CD4-positive, CD25-positive, alpha-beta regulatory T cell (primary cell): Measurements from ENCODE around the gene STARD5. TPM values are rescaled to one million over a fixed set of nuclear protein-coding genes. Genes with fewer than 3 reads are reported as not detected.

Experiments used
- ATAC-seq, 2 donors: fragments of 150-1000 bp; cut with Tn5 transposase; one replicate each; pipeline ENCODE4 v1.10.0; 2021; ENCODE audit warnings: low read depth in 2 of 2, moderate number of reproducible peaks in 2 of 2, moderate library complexity in 1 of 2
- DNase-seq, 3 donors: peaks; one replicate each; pipeline versions ENCODE4 v3.0.0 to v3.0.0-alpha.2; 2012 to 2022; ENCODE audit warnings: mixed read lengths in 1 of 3
- H3K27ac ChIP-seq: one replicate; pipeline ENCODE4 v1.7.0; 2013; ENCODE audit warnings: mild to moderate bottlenecking, low read length; ENCODE audit not compliant: insufficient read depth, poor library complexity, severe bottlenecking
- H3K27me3 ChIP-seq: one replicate; pipeline ENCODE4 v1.7.0; 2013; ENCODE audit warnings: low read length; ENCODE audit not compliant: control insufficient read depth, insufficient read depth
- H3K36me3 ChIP-seq: one replicate; pipeline ENCODE4 v1.7.0; 2013; ENCODE audit warnings: mild to moderate bottlenecking, low read length, moderate library complexity; ENCODE audit not compliant: control insufficient read depth, insufficient read depth
- H3K4me1 ChIP-seq: 2 replicates; pipeline ENCODE4 v1.7.0; 2013; ENCODE audit warnings: mild to moderate bottlenecking, low read length; ENCODE audit not compliant: insufficient read depth, control insufficient read depth, poor library complexity, severe bottlenecking
- H3K4me3 ChIP-seq: one replicate; pipeline ENCODE4 v1.7.0; 2013; ENCODE audit warnings: low read depth, mild to moderate bottlenecking, low read length, moderate library complexity
- H3K9me3 ChIP-seq, 2 experiments: 1 replicate in 1 of 2; 2 replicates in 1 of 2; pipeline ENCODE4 v1.7.0; 2013; ENCODE audit warnings: low read length in 2 of 2, mild to moderate bottlenecking in 1 of 2, moderate library complexity in 1 of 2; ENCODE audit not compliant: control insufficient read depth in 2 of 2
- H3K27ac Mint-ChIP-seq, 3 donors: one replicate each; pipeline ENCODE4 v1.8.0; 2020 to 2022; ENCODE audit warnings: mild to moderate bottlenecking in 3 of 3, mixed read lengths in 3 of 3, moderate library complexity in 2 of 3
- H3K27me3 Mint-ChIP-seq: one replicate; pipeline ENCODE4 v1.8.0; 2022; ENCODE audit warnings: mild to moderate bottlenecking, mixed read lengths
- H3K36me3 Mint-ChIP-seq: one replicate; pipeline ENCODE4 v1.8.0; 2020; ENCODE audit warnings: mixed read lengths
- H3K4me1 Mint-ChIP-seq, 4 donors: one replicate each; pipeline ENCODE4 v1.8.0; 2020 to 2022; ENCODE audit warnings: mixed read lengths in 4 of 4, mild to moderate bottlenecking in 1 of 4
- H3K4me3 Mint-ChIP-seq, 4 donors: one replicate each; pipeline ENCODE4 v1.8.0; 2020 to 2022; ENCODE audit warnings: mild to moderate bottlenecking in 4 of 4, mixed read lengths in 4 of 4, moderate library complexity in 3 of 4
- H3K9me3 Mint-ChIP-seq, 7 donors: one replicate each; pipeline ENCODE4 v1.8.0; 2020 to 2022; ENCODE audit warnings: mixed read lengths in 7 of 7, mild to moderate bottlenecking in 3 of 7, moderate library complexity in 2 of 7
- polyA plus RNA-seq, 4 donors: library from polyadenylated mRNA; unstranded; fragments of 300-500 nt; fragmentation: Illumina TruSeq; gene quantifications; one replicate each; pipeline ENCODE4 v1.2.3, GENCODE V29; 2021
- total RNA-seq: library from RNA; stranded (reverse); gene quantifications from one replicate; pipeline ENCODE4 v1.2.3, GENCODE V29; 2022

STARD5 gene, protein sequence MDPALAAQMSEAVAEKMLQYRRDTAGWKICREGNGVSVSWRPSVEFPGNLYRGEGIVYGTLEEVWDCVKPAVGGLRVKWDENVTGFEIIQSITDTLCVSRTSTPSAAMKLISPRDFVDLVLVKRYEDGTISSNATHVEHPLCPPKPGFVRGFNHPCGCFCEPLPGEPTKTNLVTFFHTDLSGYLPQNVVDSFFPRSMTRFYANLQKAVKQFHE
- total RNA-seq (6.6 TPM), polyA plus RNA-seq (1 to 10 TPM; 4.0 to 5.0 (median 4.1) TPM)

DNA sequence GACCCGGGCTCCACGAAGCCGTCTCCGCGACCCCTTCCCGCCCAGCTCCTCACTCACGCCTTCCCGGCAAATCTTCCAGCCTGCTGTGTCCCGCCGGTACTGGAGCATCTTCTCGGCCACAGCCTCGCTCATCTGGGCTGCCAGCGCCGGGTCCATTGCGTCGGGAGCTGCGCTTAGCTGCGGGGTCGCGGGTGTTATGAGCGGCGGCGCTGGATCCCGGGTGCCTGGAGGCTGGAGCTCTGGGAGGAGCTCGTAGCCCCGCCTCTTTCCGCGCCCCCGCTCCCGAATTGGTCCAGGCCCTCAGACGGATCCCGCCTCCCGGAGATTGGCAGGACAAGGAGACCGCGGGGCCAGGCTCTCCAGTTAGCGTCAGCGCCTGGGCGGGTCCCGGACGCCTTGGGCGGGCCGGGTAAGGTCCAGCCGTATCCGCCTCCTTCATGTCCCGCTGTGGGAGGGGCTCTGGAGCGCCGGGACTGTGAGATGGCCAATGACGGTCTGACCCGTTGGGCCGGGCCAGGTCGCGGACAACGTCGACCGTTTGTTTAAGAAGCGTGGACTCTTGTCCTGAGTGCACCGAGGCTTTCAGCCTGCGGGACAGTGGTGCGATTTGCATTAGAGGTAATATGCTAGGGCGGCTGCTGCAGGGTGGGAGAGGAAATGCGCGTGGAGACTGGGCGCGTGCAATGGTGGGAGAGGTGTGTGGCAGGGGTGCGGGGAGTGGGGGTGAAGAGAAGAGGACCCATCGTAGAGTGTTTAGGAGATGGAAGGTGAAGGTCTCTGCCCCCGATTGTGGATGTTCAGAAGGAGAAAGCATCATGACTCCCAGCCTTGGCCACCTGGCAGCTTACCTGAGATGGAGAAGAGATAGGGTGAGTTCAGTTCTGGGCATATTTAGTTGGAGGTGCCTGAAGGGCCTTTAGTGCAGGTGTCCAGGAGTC, at the start of gene STARD5:
Gene STARD5, minus strand, starts transcription at position 198 of the 938 bp plus-strand sequence. Its CDS starts 42 bp downstream, at position 156.
- ATAC-seq (peak; percentile 99 to 100), DNase-seq (peak; percentile 89 to 96 (median 93))
- peaks cover under 1% of the 10 kb centered on the region for H3K36me3 ChIP-seq
- Mint-ChIP-seq H3K9me3 (no peaks in the 10 kb centered on the region), H3K27me3 (no peaks in the 10 kb centered on the region), H3K4me3 (peak within 1 kb of the TSS; percentile 94 to 99 (median 96)), H3K4me1 (peaks cover 4 to 56% (median 22%) of the 10 kb centered on the region in 4 donors), H3K27ac (peak within 1 kb of the TSS; percentile 91 to 97 (median 95)), H3K36me3 (peaks cover 4% of the 10 kb centered on the region)
- H3K9me3 ChIP-seq, result no peaks in the 10 kb centered on the region
- H3K27ac ChIP-seq, result peak within 1 kb of the TSS; percentile 72
- H3K4me1 ChIP-seq, result peaks cover 24% of the 10 kb centered on the region
- H3K27me3 ChIP-seq, result no peaks in the 10 kb centered on the region
- H3K4me3 ChIP-seq, result peak within 1 kb of the TSS; percentile 83

DNA sequence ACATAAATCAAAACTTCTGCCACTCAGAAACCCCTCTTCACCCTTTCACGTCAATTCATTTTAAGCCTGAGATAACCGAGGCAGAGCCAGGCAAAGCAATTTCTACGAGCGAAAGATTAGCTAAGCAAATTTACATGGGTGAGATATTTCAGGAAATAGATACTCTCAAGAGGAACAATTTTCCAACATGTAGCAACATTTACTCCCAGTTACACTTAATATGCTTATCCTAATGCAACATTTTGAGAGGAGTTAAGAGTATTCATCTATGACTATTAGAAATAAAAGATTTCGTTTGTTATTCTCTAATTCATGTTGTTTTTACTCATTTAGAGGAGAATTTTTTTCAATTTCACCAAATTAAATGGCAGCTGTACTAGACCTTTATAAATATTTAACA, 49.2 kb upstream of the STARD5 start:
- DNase-seq (no peak), ATAC-seq (no peak)
- H3K27ac ChIP-seq, result no peak overlapping the region
- H3K36me3 ChIP-seq, result no peaks in the 10 kb centered on the region
- H3K27me3 Mint-ChIP-seq, result peaks cover 4% of the 10 kb centered on the region
- H3K9me3 ChIP-seq, result no peaks in the 10 kb centered on the region
- H3K4me3 ChIP-seq, result no peak overlapping the region
- no peaks in the 10 kb centered on the region for H3K9me3 Mint-ChIP-seq
- peaks cover 3% of the 10 kb centered on the region for H3K27me3 ChIP-seq
- no peaks in the 10 kb centered on the region for H3K4me1 Mint-ChIP-seq
- H3K4me3 Mint-ChIP-seq, result no peak overlapping the region
- peaks cover 4% of the 10 kb centered on the region for H3K36me3 Mint-ChIP-seq
- H3K4me1 ChIP-seq, result no peaks in the 10 kb centered on the region
- no peak overlapping the region for H3K27ac Mint-ChIP-seq

DNA sequence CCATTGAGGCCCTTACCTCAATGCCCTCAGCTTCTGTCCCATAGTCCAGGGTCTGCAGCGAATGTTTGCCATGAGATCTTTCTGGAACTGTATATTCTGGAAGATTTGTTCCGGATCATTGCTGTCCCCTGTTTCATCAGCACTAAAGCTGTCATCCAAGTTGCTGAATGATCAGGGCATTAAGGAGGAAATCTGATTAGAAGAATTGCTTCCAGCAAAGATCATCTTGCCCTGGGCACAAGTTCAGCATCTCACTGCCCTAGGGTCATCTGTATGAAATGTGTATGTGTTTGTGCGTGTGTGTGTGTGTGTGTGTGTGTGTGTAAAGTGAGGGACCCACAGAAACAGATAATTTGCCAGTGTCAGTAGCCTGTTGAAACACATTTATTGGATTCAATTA, 48.6 kb upstream of the STARD5 start:
- no peaks in the 10 kb centered on the region for H3K27me3 Mint-ChIP-seq
- Histone ChIP-seq H3K4me1 (no peaks in the 10 kb centered on the region), H3K9me3 (no peaks in the 10 kb centered on the region), H3K36me3 (no peaks in the 10 kb centered on the region), H3K27ac (no peak overlapping the region), H3K27me3 (peaks cover 3% of the 10 kb centered on the region), H3K4me3 (no peak overlapping the region)
- DNase-seq, result no peak
- no peak overlapping the region for H3K4me3 Mint-ChIP-seq
- no peak overlapping the region for H3K27ac Mint-ChIP-seq
- no peaks in the 10 kb centered on the region for H3K9me3 Mint-ChIP-seq
- peaks cover 4% of the 10 kb centered on the region for H3K36me3 Mint-ChIP-seq
- ATAC-seq, result no peak
- H3K4me1 Mint-ChIP-seq, result no peaks in the 10 kb centered on the region

DNA sequence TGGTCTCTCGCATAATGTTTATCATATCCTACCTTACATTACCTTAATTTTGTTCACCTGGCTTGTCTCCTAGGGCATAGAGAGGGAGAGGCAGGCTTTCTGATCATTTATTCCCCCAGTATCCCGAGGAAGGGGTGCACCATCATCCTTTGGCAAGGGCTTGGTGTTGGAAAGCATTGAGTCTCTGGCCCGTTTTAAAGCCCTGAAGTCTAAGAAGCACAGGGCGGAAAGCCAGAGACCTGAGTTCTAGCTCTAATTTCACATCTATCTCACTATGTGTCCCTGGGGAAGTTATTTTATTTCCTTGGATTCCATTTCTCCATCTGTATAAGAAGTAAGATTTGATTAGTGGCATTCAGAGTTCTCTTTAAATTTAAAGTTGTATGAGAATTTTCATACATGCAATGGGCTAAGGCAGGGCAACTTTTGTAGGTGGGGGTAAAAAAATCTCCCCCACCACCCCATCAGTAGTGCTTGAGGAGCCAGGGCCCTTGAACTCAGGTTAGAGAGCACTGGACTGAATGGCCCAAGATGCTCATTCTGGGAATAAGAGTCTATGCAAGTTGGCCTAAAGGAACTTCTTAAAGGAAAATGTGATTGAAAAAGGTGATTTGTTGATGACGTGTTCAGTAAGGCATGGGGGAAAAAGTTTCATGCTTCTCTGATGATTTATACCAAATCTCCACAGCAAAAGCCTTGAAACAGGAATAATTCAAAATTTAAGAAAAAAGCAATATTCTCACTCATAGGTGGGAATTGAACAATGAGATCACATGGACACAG, 40.0 kb upstream of the STARD5 start:
- Histone ChIP-seq H3K36me3 (no peaks in the 10 kb centered on the region), H3K27me3 (no peaks in the 10 kb centered on the region), H3K4me1 (no peaks in the 10 kb centered on the region), H3K27ac (no peak overlapping the region), H3K4me3 (no peak overlapping the region), H3K9me3 (no peaks in the 10 kb centered on the region)
- ATAC-seq (no peak), DNase-seq (no peak)
- peaks cover 0 to 3% (median 0%) of the 10 kb centered on the region in 7 donors for H3K9me3 Mint-ChIP-seq
- peaks cover 13% of the 10 kb centered on the region for H3K36me3 Mint-ChIP-seq
- peaks cover 6% of the 10 kb centered on the region for H3K27me3 Mint-ChIP-seq
- H3K4me1 Mint-ChIP-seq, result no peaks in the 10 kb centered on the region
- H3K27ac Mint-ChIP-seq, result peak overlapping the region in 1 of 3 donors; percentile 16
- H3K4me3 Mint-ChIP-seq, result no peak overlapping the region

DNA sequence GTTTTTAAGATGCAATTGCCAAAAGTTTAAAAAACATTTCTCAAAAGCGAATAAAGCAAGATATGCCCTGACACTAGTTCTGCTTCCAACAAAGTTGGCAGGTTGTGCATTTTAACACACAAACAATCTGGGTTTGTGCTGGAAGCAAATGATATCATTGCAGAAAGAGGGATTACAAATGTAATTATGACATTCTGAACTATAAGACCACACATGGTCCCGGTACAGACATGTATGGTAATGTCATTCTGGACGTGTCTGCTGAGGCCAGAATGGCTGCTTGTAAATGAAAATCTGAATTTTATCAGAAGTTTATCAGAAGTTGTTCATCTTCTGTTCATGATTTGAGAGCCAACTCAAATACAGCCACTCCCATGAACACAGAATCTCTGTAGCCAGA, 39.3 kb upstream of the STARD5 start:
- no peak overlapping the region for H3K27ac Mint-ChIP-seq
- no peak for DNase-seq
- Histone ChIP-seq H3K27ac (no peak overlapping the region), H3K27me3 (peaks cover under 1% of the 10 kb centered on the region), H3K4me3 (no peak overlapping the region), H3K9me3 (no peaks in the 10 kb centered on the region), H3K4me1 (no peaks in the 10 kb centered on the region), H3K36me3 (no peaks in the 10 kb centered on the region)
- ATAC-seq, result no peak
- H3K9me3 Mint-ChIP-seq, result peaks cover 0 to 3% (median 0%) of the 10 kb centered on the region in 7 donors
- peaks cover 11% of the 10 kb centered on the region for H3K36me3 Mint-ChIP-seq
- no peak overlapping the region for H3K4me3 Mint-ChIP-seq
- H3K27me3 Mint-ChIP-seq, result peaks cover 10% of the 10 kb centered on the region
- H3K4me1 Mint-ChIP-seq, result no peaks in the 10 kb centered on the region

DNA sequence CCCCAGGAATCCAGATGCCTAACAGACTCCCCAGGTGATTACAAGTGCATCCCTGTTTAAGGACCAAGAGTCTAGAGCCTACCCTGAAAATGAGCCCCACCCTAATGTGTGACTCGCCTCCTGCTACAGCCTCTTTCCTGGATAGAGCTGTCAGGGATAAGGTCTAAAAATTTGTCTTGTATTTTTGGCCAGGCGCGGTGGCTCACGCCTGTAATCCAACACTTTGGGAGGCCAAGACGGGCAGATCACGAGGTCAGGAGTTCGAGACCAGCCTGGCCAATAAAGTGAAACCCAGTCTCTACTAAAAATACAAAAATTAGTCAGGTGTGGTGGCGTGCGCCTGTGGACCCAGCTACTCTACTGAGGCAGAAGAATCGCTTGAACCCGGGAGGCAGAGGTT, 38.8 kb upstream of the STARD5 start:
- Histone ChIP-seq H3K27ac (no peak overlapping the region), H3K36me3 (no peaks in the 10 kb centered on the region), H3K4me3 (no peak overlapping the region), H3K4me1 (no peaks in the 10 kb centered on the region), H3K27me3 (peaks cover 4% of the 10 kb centered on the region), H3K9me3 (no peaks in the 10 kb centered on the region)
- H3K27me3 Mint-ChIP-seq, result peaks cover 14% of the 10 kb centered on the region
- H3K4me1 Mint-ChIP-seq, result no peaks in the 10 kb centered on the region
- H3K9me3 Mint-ChIP-seq, result peaks cover 0 to 3% (median 0%) of the 10 kb centered on the region in 7 donors
- no peak for ATAC-seq
- H3K4me3 Mint-ChIP-seq, result no peak overlapping the region
- DNase-seq, result no peak
- H3K36me3 Mint-ChIP-seq, result peaks cover 11% of the 10 kb centered on the region
- no peak overlapping the region for H3K27ac Mint-ChIP-seq

DNA sequence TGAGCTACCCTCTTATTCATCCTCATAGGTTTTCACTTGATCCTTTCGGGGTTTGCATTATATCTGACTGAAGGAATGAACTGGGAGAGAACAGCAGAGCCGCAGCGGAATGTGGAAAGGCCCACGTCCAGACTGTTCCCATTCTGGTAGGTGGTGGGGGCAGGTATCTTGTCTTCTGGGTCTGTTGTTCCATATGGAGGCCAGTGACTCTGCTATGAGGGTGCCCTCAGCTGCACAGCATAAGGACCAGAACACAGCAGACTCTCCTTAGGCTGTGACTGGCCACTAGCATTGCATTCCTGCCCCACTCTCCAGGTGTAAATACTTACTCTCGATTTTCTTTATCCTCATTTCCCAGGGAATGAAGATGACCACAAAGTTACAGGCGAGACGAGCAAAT, 38.0 kb upstream of the STARD5 start:
- Mint-ChIP-seq H3K27me3 (peaks cover 19% of the 10 kb centered on the region), H3K36me3 (peaks cover 11% of the 10 kb centered on the region), H3K9me3 (peaks cover 0 to 3% (median 0%) of the 10 kb centered on the region in 7 donors), H3K4me1 (no peaks in the 10 kb centered on the region), H3K4me3 (no peak overlapping the region), H3K27ac (no peak overlapping the region)
- DNase-seq, result no peak
- ATAC-seq, result no peak
- Histone ChIP-seq H3K27me3 (peaks cover 4% of the 10 kb centered on the region), H3K36me3 (no peaks in the 10 kb centered on the region), H3K4me1 (no peaks in the 10 kb centered on the region), H3K27ac (no peak overlapping the region), H3K9me3 (no peaks in the 10 kb centered on the region), H3K4me3 (no peak overlapping the region)
